ENCODE measurements around the gene RNASE1. TPM values are rescaled to one million over a fixed set of nuclear protein-coding genes. Genes with fewer than 3 reads are reported as not detected.
A peak's percentile ranks its signal among the peaks of the same experiment; 100 is the strongest.

The RNASE1 gene
- total and polyA plus RNA-seq, 4 donors = 50.2 to 223 (median 88.1) TPM

DNA sequence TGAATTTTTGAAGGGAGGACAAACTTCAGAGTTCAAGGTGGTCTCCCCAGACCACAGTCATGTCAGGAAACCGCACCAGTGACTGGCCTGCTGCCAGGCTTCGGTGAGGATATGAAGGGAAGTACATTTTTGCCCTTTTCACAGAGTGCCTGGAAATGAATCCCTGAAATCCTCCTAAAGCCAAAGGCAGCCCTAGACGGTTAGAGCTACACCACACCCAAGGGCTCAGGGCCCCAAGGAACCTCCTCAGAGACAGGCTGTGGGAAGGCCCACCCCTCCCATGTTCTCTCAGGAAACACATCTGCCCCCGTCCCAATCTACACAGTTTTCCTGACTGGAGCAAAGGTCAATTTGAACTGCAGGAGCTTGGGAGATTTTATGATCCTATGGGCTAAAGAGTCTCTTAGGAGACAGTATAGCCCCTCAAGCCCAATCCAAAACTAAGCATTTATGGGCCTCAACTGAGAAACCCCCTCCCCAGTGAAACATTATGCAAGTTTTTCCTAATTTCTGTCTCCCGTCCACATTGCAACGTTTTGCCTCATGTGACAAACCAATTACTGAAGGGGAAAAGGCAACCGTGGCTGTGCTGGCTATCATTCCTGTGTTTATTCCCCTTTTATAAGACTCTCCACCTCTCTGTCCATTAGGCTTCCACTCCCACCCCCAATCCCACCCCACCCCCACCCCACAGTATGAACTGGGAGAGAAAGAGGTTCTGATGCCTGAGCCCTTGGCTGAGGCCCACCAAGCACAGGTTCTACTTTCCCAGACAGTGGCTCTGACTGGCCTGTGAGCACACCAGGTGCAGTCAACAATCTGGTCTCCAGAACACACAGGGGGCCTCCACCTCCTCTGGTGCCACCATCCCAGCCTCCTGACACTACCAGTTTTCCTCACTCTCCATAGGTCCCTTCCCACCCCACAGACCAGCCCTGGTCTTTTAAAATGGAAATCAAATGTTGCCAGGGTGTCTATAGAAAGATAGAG is 9.6 kb upstream of the RNASE1 start:
- Histone ChIP-seq H3K27me3 (ENCODE audit: control insufficient read depth, insufficient read depth, low read length) (no peaks in the 10 kb centered on the region), H3K4me1 (ENCODE audit: control insufficient read depth, insufficient read depth, low read length) (no peaks in the 10 kb centered on the region), H3K27ac (ENCODE audit: low read depth, low read length) (no peak overlapping the region), H3K36me3 (ENCODE audit: control insufficient read depth, insufficient read depth, low read length) (no peaks in the 10 kb centered on the region), H3K9me3 (ENCODE audit: control insufficient read depth, insufficient read depth, low read length) (no peaks in the 10 kb centered on the region), H3K4me3 (ENCODE audit: low read depth, low read length) (no peak overlapping the region)
- 77% methylated on average over 5 of the region's 7 CpGs for WGBS (ENCODE audit: insufficient coverage)
- no peak for DNase-seq (ENCODE audit: low read depth in 4 of 6, low spot score in 6 of 6)

DNA sequence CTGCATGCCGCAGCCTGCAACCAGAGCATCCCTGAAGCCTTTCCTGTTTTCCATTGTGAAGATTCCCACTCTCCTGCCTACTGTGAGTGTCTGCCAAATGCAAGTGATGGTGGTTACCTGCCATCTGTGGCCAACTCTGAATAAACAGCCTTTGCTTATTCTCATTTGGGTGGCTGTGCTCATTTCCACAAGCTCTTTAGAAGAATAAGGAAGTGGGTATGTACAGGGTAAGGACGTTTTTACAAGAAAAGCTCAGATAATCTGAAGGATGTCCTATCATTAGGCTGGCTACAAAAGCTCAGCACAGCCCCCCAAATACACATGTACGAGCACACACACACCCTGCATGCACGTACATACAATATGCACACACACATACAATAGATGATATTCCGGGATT is 7.3 kb upstream of the RNASE1 start:
- no peaks in the 10 kb centered on the region for H3K4me1 ChIP-seq (ENCODE audit: control insufficient read depth, insufficient read depth, low read length)
- H3K36me3 ChIP-seq (ENCODE audit: control insufficient read depth, insufficient read depth, low read length) = no peaks in the 10 kb centered on the region
- WGBS (ENCODE audit: insufficient coverage) = no CpG with 5 or more reads among the region's 5 CpGs
- no peaks in the 10 kb centered on the region for H3K27me3 ChIP-seq (ENCODE audit: control insufficient read depth, insufficient read depth, low read length)
- H3K27ac ChIP-seq (ENCODE audit: low read depth, low read length) = no peak overlapping the region
- H3K9me3 ChIP-seq (ENCODE audit: control insufficient read depth, insufficient read depth, low read length) = no peaks in the 10 kb centered on the region
- H3K4me3 ChIP-seq (ENCODE audit: low read depth, low read length) = no peak overlapping the region
- DNase-seq (ENCODE audit: low read depth in 4 of 6, low spot score in 6 of 6) = no peak

- Histone ChIP-seq H3K9me3 (ENCODE audit: control insufficient read depth, insufficient read depth, low read length) (no peaks in the 10 kb centered on the region), H3K27ac (ENCODE audit: low read depth, low read length) (no peak overlapping the region)
- no CpG with 5 or more reads among the region's 3 CpGs for WGBS (ENCODE audit: insufficient coverage)
Observed at GRCh38 chr14:20808162-20808483, 5.5 kb upstream of the RNASE1 start.

GRCh38 chr14:20807304-20808161 is 4.9 kb upstream of the RNASE1 start:
- Histone ChIP-seq H3K4me1 (ENCODE audit: control insufficient read depth, insufficient read depth, low read length) (no peaks in the 10 kb centered on the region), H3K27me3 (ENCODE audit: control insufficient read depth, insufficient read depth, low read length) (no peaks in the 10 kb centered on the region), H3K4me3 (ENCODE audit: low read depth, low read length) (no peak overlapping the region), H3K36me3 (ENCODE audit: control insufficient read depth, insufficient read depth, low read length) (no peaks in the 10 kb centered on the region), H3K27ac (ENCODE audit: low read depth, low read length) (no peak overlapping the region), H3K9me3 (ENCODE audit: control insufficient read depth, insufficient read depth, low read length) (no peaks in the 10 kb centered on the region)
- DNase-seq (ENCODE audit: low read depth in 4 of 6, low spot score in 6 of 6) = no peak
- WGBS (ENCODE audit: insufficient coverage) = 100% methylated on average over 1 of the region's 6 CpGs

More at GRCh38 chr14:20808162-20808483, 5.5 kb upstream of the RNASE1 start:
- H3K4me3 ChIP-seq (ENCODE audit: low read depth, low read length) = no peak overlapping the region
- no peaks in the 10 kb centered on the region for H3K36me3 ChIP-seq (ENCODE audit: control insufficient read depth, insufficient read depth, low read length)
- no peaks in the 10 kb centered on the region for H3K27me3 ChIP-seq (ENCODE audit: control insufficient read depth, insufficient read depth, low read length)
- no peak for DNase-seq (ENCODE audit: low read depth in 4 of 6, low spot score in 6 of 6)
- H3K4me1 ChIP-seq (ENCODE audit: control insufficient read depth, insufficient read depth, low read length) = no peaks in the 10 kb centered on the region

- no peak for DNase-seq (ENCODE audit: low read depth in 4 of 6, low spot score in 6 of 6)
- Histone ChIP-seq H3K36me3 (ENCODE audit: control insufficient read depth, insufficient read depth, low read length) (no peaks in the 10 kb centered on the region), H3K4me1 (ENCODE audit: control insufficient read depth, insufficient read depth, low read length) (peaks cover 8% of the 10 kb centered on the region), H3K9me3 (ENCODE audit: control insufficient read depth, insufficient read depth, low read length) (no peaks in the 10 kb centered on the region), H3K27me3 (ENCODE audit: control insufficient read depth, insufficient read depth, low read length) (no peaks in the 10 kb centered on the region), H3K4me3 (ENCODE audit: low read depth, low read length) (no peak overlapping the region), H3K27ac (ENCODE audit: low read depth, low read length) (no peak overlapping the region)
- 89% methylated on average over 3 of the region's 6 CpGs for WGBS (ENCODE audit: insufficient coverage)
Observed at GRCh38 chr14:20805485-20805884, 2.8 kb upstream of the RNASE1 start.

GRCh38 chr14:20803223-20803622 is 579 bp upstream of the RNASE1 start:
- no CpG with 5 or more reads among the region's 7 CpGs for WGBS (ENCODE audit: insufficient coverage)
- no peak overlapping the region for H3K4me3 ChIP-seq (ENCODE audit: low read depth, low read length)

GRCh38 chr14:20801726-20802125 is 918 bp downstream of the RNASE1 start:
- no peak for DNase-seq (ENCODE audit: low read depth in 4 of 6, low spot score in 6 of 6)

More at GRCh38 chr14:20803223-20803622, 579 bp upstream of the RNASE1 start:
- DNase-seq (ENCODE audit: low read depth in 4 of 6, low spot score in 6 of 6) = no peak
- H3K27me3 ChIP-seq (ENCODE audit: control insufficient read depth, insufficient read depth, low read length) = no peaks in the 10 kb centered on the region
- H3K27ac ChIP-seq (ENCODE audit: low read depth, low read length) = no peak overlapping the region
- no peaks in the 10 kb centered on the region for H3K9me3 ChIP-seq (ENCODE audit: control insufficient read depth, insufficient read depth, low read length)
- peaks cover 15% of the 10 kb centered on the region for H3K4me1 ChIP-seq (ENCODE audit: control insufficient read depth, insufficient read depth, low read length)
- no peaks in the 10 kb centered on the region for H3K36me3 ChIP-seq (ENCODE audit: control insufficient read depth, insufficient read depth, low read length)

DNA sequence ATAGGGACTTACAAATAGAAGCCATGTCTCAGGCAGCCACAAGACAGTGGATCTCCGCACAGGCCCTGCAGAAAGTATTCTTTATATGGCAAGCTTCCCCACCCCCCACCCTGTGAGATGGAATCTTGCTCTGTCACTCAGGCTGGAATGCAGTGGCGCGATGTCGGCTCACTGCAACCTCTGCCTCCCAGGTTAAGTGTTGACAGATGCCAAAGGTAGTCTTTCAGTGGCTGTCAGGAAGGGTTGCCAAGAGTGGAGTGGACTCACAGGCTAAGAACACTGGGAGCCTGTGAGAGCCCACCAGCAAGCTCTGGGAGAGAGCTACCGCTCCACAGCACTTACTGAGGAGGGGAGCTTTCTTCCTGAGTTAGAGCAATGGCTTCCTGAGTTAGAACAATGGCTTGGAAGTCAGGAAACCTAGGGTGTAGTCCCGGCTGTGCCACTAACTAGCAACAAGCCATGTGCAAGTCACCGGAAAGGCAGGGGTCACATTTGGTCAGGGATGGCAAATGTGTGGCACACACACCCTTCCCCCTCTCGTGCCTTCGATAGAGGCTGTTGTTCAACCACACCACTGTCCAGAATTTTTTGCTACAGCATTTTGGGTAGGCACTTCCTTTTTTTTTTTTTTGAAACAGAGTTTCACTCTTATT is 2.6 kb downstream of the RNASE1 start:
- Histone ChIP-seq H3K9me3 (ENCODE audit: control insufficient read depth, insufficient read depth, low read length) (no peaks in the 10 kb centered on the region), H3K4me1 (ENCODE audit: control insufficient read depth, insufficient read depth, low read length) (peaks cover 15% of the 10 kb centered on the region), H3K4me3 (ENCODE audit: low read depth, low read length) (no peak overlapping the region), H3K36me3 (ENCODE audit: control insufficient read depth, insufficient read depth, low read length) (no peaks in the 10 kb centered on the region), H3K27ac (ENCODE audit: low read depth, low read length) (peak overlapping the region; percentile 20), H3K27me3 (ENCODE audit: control insufficient read depth, insufficient read depth, low read length) (no peaks in the 10 kb centered on the region)
- 57% methylated on average over 8 of the region's 9 CpGs for WGBS (ENCODE audit: insufficient coverage)
- peak in 1 of 6 donors; percentile 6 for DNase-seq (ENCODE audit: low read depth in 4 of 6, low spot score in 6 of 6)

More at GRCh38 chr14:20801726-20802125, 918 bp downstream of the RNASE1 start:
- peaks cover 15% of the 10 kb centered on the region for H3K4me1 ChIP-seq (ENCODE audit: control insufficient read depth, insufficient read depth, low read length)
- no peaks in the 10 kb centered on the region for H3K36me3 ChIP-seq (ENCODE audit: control insufficient read depth, insufficient read depth, low read length)
- no peaks in the 10 kb centered on the region for H3K27me3 ChIP-seq (ENCODE audit: control insufficient read depth, insufficient read depth, low read length)
- WGBS (ENCODE audit: insufficient coverage) = 93% methylated on average over 8 of the region's 9 CpGs
- no peaks in the 10 kb centered on the region for H3K9me3 ChIP-seq (ENCODE audit: control insufficient read depth, insufficient read depth, low read length)
- no peak overlapping the region for H3K27ac ChIP-seq (ENCODE audit: low read depth, low read length)
- no peak overlapping the region for H3K4me3 ChIP-seq (ENCODE audit: low read depth, low read length)

GRCh38 chr14:20799456-20799891 is 3.2 kb downstream of the RNASE1 start:
- Histone ChIP-seq H3K9me3 (ENCODE audit: control insufficient read depth, insufficient read depth, low read length) (no peaks in the 10 kb centered on the region), H3K27me3 (ENCODE audit: control insufficient read depth, insufficient read depth, low read length) (no peaks in the 10 kb centered on the region), H3K27ac (ENCODE audit: low read depth, low read length) (peak overlapping the region; percentile 20), H3K36me3 (ENCODE audit: control insufficient read depth, insufficient read depth, low read length) (no peaks in the 10 kb centered on the region), H3K4me3 (ENCODE audit: low read depth, low read length) (no peak overlapping the region), H3K4me1 (ENCODE audit: control insufficient read depth, insufficient read depth, low read length) (peaks cover 15% of the 10 kb centered on the region)
- peak in 1 of 6 donors; percentile 6 for DNase-seq (ENCODE audit: low read depth in 4 of 6, low spot score in 6 of 6)
- 39% methylated on average over 4 of the region's 4 CpGs for whole genome bisulfite sequencing (ENCODE audit: insufficient coverage)
